ENCODE results near the gene OSBPL6.

- no peak for TF ChIP-seq CTCF (IDR thresholded peaks at IDR 0.05)
- TF ChIP-seq EZH2 (IDR thresholded peaks at IDR 0.05; ENCODE audit: borderline replicate concordance, insufficient read depth, low read depth, low read length, poor library complexity, severe bottlenecking) = no peak
These were observed 201.7 kb downstream of the OSBPL6 start for GRCh38 chr2:178395941-178396570.
